Bone marrow (tissue), 2 donors: ENCODE results near the gene SNRNP48.

Source experiments
- DNase-seq, 2 donors: peaks; one replicate each; lab custom pipeline; 2025; lab: John Stamatoyannopoulos, UW

SNRNP48 gene

DNA sequence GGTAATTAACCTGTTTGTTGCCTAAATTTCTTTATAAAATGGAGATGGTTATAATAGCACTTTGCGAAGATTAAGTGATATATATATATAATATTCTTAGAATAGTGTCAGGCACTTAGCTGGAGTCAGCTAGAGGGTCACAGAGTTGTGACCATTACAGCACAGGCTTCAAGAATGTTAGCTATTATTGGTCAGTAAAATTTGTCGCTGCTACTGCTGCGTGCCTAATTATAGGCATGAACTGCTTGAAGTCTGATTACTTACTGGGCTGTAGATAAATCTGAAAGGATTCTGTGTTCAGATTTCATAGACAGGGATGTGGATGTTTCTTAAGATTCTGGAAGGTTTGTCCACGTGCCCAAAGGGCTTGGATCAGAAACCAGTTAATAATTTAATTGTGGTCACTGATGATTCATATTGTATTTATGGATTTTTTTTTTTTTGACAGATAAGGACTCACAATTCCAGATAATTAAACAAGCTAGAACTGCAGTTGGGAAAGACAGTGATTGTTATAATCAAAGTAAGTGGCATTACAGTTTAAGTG lies 4.7 kb downstream of the SNRNP48 start:
- DNase-seq, result no peak

GRCh38 chr6:7604003-7604402 lies 14.0 kb downstream of the SNRNP48 start:
- no peak for DNase-seq

- DNase-seq, result no peak
Measured at GRCh38 chr6:7604506-7604905, 14.5 kb downstream of the SNRNP48 start.

- no peak for DNase-seq
Measured at GRCh38 chr6:7615611-7616383, 25.8 kb downstream of the SNRNP48 start.

DNA sequence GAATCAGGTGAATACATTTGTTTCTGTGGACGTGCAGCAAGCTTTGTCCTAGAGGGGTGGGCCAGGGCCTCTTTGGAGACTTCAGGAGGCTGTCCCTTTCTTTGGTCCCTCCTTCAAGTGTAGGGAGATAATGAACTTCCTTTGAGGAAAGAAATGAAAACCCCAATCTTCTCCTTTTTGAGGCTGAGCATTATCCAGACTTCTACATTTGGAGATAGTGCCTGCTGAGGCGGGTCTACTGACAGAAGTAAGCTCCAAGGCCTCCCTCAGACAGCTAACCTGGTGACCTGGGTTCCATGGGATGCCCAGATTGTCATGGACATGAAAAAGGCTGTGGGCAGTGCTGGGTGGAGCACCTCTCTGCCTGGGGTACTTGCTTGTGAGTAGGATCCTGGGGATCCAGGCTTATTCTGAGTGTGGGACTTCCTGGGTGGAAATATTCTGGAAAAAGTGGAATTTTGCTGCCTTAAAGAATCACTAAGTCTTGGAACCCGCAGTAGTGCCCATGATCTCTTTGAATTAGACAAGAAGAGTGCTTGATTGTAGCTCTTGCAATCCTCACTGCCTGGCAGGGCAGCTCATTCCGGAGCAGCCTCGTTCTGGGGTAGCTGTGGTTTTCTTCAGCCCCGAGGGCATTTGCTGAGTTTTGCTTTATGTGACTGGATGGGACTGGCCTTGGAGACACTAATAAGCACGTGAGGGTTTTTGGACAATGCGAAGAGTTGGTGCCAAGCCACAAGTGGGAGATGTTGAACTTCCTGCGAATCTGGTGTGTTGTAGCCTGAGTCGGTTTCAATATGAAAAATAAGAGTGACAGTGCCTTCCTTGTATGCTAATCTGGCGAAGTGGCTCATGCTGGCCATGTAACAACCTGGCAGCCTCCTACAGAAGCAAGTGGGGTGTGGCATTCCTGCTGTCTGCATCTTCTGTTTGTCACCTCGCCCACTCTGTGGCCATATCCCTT lies 28.1 kb downstream of the SNRNP48 start:
- peak; percentile 20 to 39 for DNase-seq

DNA sequence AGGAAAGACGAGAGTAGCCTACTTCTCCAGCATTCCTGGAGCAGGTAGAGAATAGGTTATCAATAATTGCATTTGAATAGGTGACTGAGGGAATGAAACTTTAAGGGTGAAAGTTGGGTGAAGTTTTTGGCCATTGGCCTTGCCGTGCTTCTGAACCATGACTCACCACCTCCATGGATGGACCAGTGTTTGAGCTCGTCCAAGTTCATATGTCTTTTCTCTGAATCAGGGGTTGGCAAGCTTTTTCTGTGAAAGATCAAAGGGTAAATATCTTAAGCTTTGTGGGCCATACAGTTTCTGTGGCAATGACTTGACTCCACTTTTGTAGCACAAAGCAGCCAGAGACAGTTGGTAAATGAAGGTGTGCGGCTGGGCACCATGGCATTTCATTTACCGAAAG lies 31.8 kb downstream of the SNRNP48 start:
- no peak for DNase-seq

GRCh38 chr6:7624796-7625710 lies 35.1 kb downstream of the SNRNP48 start:
- no peak for DNase-seq

- DNase-seq, result no peak
Measured at GRCh38 chr6:7628479-7628878, 38.5 kb downstream of the SNRNP48 start.

DNA sequence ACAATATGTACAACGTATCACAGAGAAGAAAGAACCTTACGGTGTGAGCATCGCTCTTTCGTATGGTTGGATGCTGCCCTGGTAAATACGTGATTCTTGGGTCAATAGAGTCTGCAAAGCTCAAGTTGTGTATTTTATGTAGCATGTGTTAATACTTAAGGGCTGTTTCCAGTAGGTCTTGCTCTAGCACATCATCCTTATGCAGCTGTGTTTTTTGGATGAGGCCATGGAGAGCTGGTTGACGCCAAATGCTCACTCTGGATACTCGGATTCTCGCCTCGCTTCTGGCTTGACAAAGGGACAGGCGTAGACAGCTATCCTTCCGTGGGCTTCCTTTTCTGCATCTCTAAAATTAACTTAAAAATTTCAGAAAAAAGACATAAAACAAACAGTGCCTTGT lies 38.9 kb downstream of the SNRNP48 start:
- no peak for DNase-seq

DNA sequence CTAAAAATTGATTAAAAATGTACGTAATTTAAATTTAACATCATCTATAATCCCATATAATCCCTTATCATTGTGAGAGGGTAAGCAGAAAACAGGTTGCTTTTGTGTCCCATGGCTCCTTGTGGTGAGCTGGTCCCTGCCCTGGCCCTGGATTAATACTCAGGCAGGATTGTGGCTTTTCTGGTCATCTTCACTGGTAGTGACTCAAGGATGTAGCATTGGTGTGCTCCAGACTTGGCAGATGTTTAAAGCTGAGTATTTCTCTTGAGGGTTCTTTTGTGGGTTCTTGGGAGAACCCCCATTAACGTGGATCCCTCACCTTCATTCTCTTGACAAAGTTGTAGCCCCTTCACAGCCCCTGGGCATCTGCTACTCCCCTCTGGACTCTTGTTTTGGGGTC lies 39.3 kb downstream of the SNRNP48 start:
- DNase-seq, result no peak

DNA sequence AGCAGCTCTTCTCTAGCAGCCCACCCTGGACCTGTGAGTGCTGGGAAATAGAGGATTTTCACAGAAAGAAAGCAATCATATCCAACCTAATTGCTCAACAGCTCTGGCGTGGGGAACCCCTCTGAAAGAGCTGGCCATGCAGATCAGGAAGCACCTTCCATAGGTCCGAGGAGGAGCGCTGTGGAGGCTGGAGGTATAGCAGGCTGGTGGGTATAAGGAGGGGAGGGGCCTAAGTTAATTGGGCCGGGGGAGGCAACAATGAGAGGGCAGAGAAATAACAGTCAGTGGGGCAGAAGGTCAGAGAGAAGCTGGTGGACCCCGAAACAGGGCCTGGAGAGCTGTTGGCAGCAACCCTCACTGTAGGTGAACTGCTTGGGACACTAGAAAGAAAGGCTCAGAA lies 40.8 kb downstream of the SNRNP48 start:
- DNase-seq, result no peak

DNA sequence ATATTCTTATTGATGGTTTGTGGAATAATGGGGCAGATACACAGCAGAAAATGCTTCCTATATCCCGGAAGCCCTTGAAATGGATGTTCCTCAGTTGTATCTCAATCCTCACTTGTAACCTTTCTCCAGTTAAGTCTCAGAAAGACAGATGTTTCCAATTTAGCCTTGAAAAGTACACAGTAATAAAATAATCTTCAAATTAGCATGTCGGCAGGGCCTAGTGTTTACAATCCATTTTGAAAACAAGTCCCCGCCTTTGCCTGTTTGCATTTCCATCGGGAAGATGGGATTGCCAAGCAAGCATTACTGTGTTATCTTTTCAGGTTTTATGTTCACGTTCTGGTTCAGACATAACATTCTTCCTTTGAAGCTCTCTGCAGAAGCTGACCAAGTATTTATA lies 41.5 kb downstream of the SNRNP48 start:
- DNase-seq, result no peak

DNA sequence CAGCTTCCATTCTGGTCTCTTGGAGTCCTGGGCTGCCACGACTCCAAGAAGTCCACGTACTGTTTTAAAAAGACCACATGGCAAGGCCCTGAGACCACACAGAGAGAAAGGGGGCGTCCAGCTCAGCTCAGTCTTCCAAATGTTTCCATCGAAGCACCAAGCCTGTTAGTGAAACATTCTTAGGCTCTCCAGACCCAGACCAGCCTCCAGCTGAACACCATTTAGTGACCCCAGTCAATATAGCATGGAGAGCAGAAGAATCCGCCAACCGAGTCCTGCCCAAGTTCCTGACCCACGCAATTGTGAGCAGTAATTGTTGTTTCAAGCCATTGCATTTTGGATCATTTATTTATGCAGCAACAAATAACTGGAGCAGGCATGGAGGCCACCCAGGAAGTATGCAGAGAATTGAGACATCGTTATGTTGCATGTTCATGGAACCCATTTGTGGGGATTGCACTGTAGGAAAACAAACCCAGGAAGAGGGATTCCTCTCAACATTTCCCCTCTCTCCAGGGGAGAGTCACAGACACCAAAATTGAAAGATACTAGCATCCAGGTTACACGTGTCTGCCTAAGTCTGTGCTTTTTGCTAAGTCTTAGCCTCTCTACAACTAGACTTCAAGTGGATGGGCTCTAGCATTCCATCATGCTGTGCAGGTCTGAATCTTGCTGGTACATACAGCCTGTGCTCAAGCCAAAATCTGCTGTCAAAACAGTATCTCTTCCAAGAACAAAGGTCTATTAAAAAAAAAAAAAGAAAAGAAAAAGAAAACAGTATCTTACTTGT lies 42.7 kb downstream of the SNRNP48 start:
- DNase-seq, result no peak

GRCh38 chr6:7633361-7633760 lies 43.4 kb downstream of the SNRNP48 start:
- no peak for DNase-seq

DNA sequence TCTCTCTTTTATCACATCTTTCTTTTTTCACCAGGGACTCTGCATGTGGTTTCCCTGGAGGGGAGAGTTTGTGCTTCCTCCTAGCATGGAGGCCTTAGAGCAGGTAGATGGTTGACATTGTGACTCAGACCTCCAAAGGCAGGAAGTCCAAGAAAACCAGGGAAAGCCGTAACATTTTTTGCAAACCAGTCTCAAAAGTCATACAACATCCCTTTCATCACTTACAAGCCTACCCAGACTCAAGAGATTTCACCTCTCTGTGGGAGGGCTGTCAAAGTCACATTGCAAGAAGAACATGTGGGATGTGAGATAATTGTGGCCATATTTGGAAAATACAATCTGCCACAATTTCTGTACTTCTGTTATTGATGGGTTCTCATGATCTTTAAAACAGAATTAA lies 46.2 kb downstream of the SNRNP48 start:
- no peak for DNase-seq

DNA sequence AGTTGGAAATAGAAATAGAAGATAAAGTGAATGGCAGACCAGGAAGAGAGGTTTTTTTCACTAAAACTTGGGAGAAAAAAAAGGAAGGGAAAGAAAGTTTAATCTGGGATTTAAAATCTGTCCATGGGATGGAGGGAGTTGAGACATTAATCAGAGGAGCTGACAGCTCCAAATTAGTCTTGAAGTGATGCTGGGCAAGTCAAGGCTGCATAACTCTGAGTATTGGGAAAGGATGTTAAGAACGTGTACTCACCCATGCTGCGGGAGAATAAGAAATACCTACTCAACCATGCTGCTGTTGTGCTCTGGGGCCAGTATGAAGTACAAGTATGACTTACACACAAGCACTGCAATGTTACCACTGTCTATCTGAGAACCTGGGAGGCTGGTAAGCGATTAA lies 47.5 kb downstream of the SNRNP48 start:
- DNase-seq, result no peak

DNA sequence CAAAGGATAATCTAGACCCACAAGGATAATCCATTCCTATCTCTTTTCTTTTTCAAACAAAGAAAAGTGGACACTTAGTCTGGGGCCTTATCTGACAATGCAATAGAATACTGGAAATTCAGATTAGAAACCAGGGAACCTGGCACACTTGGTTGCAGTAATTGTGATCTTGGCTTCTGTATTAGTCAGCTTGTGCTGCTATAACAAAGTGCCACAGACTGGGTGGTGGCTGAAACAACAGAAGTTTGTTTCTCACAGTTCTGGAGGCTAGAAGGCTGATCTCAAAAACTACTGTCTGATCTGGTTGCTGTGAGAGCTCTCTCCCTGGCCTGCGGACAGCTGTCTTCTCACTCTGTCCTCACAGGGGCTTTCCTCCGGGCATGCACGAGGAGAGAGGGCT lies 49.4 kb downstream of the SNRNP48 start:
- no peak for DNase-seq

DNA sequence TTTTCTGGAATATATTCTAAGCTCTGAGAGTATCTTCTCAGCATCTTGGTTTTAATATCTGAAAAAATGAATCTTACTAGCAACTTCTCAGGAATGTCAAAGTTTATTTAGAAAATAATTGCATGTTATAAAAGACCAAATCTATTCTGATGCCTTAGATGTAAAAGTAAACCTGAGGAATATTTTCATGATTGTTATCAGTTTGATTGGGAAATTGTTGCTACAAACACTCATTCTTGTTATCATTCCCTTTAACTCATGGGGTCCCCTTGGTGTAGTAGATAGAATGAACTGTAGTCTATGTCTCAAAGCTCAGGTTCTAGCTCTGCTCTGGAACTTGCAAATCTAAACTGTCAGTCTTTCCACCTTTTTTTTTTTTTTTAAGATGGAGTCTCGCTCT lies 50.0 kb downstream of the SNRNP48 start:
- DNase-seq, result no peak

DNA sequence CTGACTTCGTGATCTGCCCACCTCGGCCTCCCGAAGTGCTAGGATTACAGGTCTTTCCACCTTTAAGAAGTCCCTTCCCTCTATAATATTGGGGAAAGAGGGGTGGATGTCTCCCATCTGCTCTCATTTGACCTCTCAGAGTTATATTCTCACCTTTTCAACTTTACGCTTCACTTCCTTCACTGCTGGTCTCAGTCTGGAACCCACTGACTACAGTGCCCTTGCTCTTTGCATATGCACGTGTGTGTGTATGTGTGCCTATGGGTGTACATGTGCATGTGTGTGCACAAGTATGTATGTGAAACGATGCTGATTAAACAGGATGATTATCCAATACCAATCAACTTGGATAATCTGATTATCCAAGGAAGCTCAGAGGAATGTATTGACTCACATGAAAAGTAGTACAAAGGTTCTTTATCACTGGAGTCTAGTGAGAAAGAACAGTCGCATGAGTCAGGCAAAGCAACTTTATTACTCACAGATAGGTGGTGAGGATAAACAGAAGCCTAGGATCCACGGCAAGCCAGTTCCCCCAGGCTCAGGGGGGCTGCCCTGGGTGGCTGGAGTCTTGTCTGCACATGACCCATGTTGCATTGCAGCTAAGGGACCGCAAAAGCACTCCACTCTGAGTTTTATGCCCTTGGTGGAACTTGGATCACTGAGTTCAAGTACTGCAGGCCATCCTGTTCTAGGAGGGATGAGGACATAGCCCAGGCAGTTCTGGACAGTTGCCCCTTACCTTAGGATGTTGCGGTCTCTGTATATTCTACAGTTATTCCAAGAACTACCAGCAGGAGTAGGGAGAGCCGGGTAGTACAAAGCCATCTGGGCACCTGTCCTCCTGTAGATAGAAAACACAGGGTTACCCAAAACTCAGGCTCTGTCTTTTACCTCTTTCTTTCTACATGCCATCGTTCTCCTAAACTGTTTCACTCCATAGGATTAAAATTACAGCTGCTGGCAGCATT lies 50.9 kb downstream of the SNRNP48 start:
- DNase-seq, result no peak

- DNase-seq, result no peak
Measured at GRCh38 chr6:7642791-7643190, 52.8 kb downstream of the SNRNP48 start.
